ENCODE results near the gene OR10A4. TPM values are rescaled to one million over a fixed set of nuclear protein-coding genes. Genes with fewer than 3 reads are reported as not detected.
A peak's percentile ranks its signal among the peaks of the same experiment; 100 is the strongest.
"Not testable (repeated sequence)": the region's sequence is repeated elsewhere in the genome, so short reads cannot be mapped to it uniquely, and the experiment has no call there.

Gene OR10A4, protein sequence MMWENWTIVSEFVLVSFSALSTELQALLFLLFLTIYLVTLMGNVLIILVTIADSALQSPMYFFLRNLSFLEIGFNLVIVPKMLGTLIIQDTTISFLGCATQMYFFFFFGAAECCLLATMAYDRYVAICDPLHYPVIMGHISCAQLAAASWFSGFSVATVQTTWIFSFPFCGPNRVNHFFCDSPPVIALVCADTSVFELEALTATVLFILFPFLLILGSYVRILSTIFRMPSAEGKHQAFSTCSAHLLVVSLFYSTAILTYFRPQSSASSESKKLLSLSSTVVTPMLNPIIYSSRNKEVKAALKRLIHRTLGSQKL
- not detected for polyA plus RNA-seq (2013, experiment 1 of 2; ENCODE audit: insufficient read length)
- polyA plus RNA-seq (2013, experiment 2 of 2; ENCODE audit: insufficient read length), result not detected

DNA sequence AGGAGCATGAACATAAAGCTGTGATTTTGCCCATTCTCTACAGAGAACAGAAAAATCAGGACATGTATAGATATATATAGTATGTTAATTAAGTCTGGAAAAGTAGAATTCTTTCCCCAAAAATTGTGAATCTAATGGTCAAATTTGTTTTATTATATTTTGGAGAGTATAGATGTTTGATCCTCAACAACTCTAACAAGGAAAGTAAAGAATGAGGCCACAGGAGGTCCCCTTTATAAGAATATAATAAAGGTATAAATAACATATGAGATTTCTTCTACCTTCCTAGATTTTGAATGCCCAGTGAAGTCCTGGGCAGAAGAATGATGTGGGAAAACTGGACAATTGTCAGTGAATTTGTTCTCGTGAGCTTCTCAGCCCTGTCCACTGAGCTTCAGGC is at the start of gene OR10A4:
Gene OR10A4, plus strand, starts transcription at position 301 of the 400 bp plus-strand sequence. Its CDS starts 23 bp downstream, at position 324.
- no peak for DNase-seq

GRCh38 chr11:6828103-6828502 is 48.3 kb upstream of the OR10A4 start:
- DNase-seq, result no peak

DNA sequence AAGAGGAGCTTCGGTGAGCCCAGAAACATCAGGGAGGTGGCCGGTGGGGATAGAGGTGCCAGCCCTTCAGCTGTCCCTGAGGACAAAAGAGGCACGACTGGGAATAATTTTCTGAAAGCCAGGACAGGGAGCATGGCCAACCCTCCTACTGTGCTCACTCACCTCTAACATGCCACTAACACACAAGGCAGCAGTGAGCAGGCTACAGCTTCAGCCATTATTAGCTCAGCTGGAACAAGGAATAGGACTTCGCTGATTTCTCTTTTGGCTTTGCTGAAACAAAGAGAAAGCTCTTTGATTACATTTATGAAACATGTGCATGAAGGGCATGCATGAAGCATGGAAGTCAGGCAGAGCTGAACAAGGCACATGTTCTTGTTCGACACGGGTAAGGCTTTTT is 43.1 kb upstream of the OR10A4 start:
- no peak for DNase-seq

- no peak for DNase-seq
Measured at GRCh38 chr11:6834021-6834420, 42.4 kb upstream of the OR10A4 start.

DNA sequence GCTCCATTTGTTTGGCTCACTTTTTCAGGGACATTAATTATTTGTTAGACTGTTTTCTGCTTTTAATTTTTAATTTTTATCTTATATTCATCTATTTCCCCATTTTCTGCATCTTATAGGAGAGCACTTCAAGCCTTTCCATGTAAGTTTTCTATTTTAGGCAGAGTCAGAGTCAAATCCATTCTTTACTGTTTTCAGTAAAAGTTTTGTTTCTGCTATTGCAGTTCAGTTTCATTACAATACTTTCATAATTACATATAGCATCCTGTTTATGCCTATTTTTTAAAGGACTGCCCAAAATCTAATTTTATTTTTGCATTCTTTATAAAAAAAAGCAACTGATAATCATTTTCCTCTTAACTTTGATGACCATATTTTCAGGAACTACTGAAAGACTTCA is 34.7 kb upstream of the OR10A4 start:
- DNase-seq, result no peak

DNA sequence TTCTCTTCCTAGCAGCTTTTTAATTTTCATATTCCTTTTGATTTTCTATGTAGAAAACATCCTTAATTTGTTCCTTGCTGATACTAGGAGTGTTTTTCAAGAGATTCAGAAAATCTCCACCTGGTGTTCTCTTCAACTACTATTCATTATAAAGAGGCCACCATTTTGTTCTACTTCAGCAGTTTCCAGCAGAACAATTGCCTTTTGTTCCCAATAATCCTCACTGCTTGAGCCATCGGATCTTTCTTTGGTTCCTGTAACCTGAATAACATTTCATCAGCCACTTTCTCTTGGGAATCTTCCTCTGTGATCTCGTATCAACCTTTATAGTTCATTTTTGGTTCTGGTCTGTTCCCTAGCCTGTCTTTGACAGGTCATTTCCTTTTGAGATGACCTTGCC is 32.8 kb upstream of the OR10A4 start:
- no peak for DNase-seq

- no peak for DNase-seq
Measured at GRCh38 chr11:6844356-6844755, 32.1 kb upstream of the OR10A4 start.

GRCh38 chr11:6845383-6845782 is 31.0 kb upstream of the OR10A4 start, which contains the start of gene OR10A5:
TSS of gene OR10A5 (plus strand) at chr11:6845683. CDS start at chr11:6845683, 0 bp downstream.
- DNase-seq, result no peak

- no peak for DNase-seq
Measured at GRCh38 chr11:6850526-6850925, 25.9 kb upstream of the OR10A4 start.

- not testable (repeated sequence) for DNase-seq
Measured at GRCh38 chr11:6854801-6855200, 21.6 kb upstream of the OR10A4 start.

DNA sequence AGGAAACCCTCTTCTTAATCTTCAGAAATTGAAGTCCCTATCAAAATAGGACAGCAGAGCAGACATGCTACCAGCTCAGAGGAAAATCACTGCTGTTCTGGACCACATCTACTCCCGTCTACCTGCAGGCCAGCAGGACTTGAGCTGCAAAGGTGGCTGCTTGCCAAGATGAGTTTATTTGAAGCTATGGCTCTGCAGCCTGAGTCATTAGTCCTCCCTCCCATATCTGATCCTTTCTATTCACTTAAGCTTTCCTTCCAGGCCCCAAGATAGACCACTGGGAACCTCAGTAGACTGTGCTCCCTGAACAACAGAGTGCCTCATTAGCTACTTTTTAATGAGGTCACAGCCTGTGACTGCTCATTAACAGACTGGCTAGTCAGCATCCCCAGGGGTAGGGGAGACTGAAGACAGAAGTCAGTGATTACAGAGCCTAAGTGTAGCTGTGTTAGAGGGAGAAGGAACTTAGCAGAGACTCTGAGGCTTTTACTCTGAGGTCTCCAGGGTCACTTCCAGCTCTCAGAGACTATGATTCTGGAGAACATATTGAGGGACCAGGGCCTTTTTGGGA is 20.4 kb upstream of the OR10A4 start:
- DNase-seq, result no peak

GRCh38 chr11:6856871-6857270 is 19.6 kb upstream of the OR10A4 start:
- no peak for DNase-seq

DNA sequence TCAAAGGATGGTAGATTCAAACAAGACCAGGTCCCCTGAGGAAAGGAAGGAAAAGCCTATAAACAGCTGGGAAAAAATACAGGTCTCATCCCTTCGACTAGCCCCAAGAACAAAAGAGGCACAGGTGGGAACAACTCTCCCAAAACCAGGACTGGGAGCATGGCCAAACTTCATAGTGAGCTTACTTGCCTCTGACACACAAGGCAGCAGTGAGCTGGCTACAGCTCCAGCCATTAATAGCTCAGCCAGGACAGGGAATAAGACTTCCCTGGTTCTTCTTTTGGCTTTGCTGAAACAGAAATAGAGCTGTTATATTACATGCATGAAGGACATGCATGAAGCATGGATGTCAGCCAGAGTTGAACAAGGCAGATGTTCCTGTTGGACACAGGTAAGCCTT is 13.5 kb upstream of the OR10A4 start, which contains the start of gene OR10A2:
Gene OR10A2, plus strand, starts transcription at position 97 of the 400 bp plus-strand sequence. CDS start 6,698 bp downstream, outside the sequence.
- DNase-seq, result no peak

DNA sequence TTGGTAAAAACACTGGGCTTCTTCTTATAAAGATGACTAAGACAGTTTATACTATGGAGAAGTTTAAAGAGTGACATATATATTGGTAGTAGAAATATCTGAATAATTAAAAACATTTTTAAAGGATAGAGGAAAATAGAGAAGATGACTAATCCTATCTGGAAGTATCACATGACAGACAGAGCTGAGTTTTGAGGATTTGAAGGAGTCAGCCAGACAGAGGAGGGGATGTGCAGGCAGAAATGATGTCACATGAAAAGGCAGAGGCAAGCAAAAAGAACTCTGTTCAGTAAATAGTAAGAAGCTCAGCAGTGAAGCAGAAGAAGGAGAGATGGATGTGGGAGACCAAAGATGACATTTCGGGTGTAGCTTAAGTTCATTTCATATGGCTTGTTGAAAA is 12.0 kb upstream of the OR10A4 start:
- DNase-seq, result peak; percentile 27

GRCh38 chr11:6871278-6871677 is 5.1 kb upstream of the OR10A4 start:
- DNase-seq, result no peak

GRCh38 chr11:6875761-6876160 is 664 bp upstream of the OR10A4 start:
- DNase-seq, result no peak

DNA sequence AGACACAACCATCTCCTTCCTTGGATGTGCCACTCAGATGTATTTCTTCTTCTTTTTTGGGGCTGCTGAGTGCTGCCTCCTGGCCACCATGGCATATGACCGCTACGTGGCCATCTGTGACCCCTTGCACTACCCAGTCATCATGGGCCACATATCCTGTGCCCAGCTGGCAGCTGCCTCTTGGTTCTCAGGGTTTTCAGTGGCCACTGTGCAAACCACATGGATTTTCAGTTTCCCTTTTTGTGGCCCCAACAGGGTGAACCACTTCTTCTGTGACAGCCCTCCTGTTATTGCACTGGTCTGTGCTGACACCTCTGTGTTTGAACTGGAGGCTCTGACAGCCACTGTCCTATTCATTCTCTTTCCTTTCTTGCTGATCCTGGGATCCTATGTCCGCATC is 489 bp downstream of the OR10A4 start:
- no peak for DNase-seq

GRCh38 chr11:6882751-6883150 is 6.3 kb downstream of the OR10A4 start:
- no peak for DNase-seq

GRCh38 chr11:6887711-6888110 is 11.3 kb downstream of the OR10A4 start:
- not testable (repeated sequence) for DNase-seq

DNA sequence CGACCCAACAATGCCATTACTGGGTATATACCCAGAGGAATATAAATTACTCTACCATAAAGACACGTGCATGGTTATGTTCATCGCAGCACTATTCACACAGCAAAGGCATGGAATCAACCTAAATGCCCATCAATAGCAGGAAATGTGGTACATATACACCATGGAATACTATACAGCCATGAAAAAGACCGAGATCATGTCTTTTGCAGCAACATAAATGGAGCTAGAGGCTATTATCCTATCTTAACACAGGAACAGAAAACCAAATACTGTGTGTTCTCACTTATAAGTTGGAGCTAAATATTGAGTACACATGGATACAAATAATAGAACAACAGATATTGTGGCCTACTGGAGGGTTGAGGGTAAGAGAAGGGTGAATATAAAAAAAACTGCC is 12.4 kb downstream of the OR10A4 start:
- no peak for DNase-seq

GRCh38 chr11:6889835-6890234 is 13.4 kb downstream of the OR10A4 start:
- no peak for DNase-seq

GRCh38 chr11:6892400-6892799 is 16.0 kb downstream of the OR10A4 start, which contains the start of gene OR2D2:
TSS of gene OR2D2 (minus strand) at chr11:6892500. CDS start at chr11:6892500, 0 bp downstream.
- no peak for DNase-seq

- no peak for DNase-seq
Measured at GRCh38 chr11:6894097-6894496, 17.7 kb downstream of the OR10A4 start.

GRCh38 chr11:6895010-6895409 is 18.6 kb downstream of the OR10A4 start:
- DNase-seq, result no peak

Data from fibroblast of skin of scalp (primary cell).